Neural progenitor cell (in vitro differentiated cells): ENCODE results near the gene PRRT3. TPM values are rescaled to one million over a fixed set of nuclear protein-coding genes. Genes with fewer than 3 reads are reported as not detected.

Experiments used
- DNase-seq: peaks from one replicate; pipeline ENCODE4 v3.0.0-alpha.2; 2016; ENCODE audit warnings: low spot score
- H2AFZ ChIP-seq: fragments of 200-600 bp; sonication (generic); replicated peaks from 2 replicates; pipeline ENCODE4 v1.6.1; 2016; ENCODE audit warnings: antibody characterized with exemption
- H3F3A ChIP-seq: fragments of 200-600 bp; sonication (generic); 2 replicates; pipeline ENCODE4 v1.6.1; 2016; ENCODE audit warnings: antibody characterized with exemption, low read depth
- H3K27ac ChIP-seq: fragments of 200-600 bp; sonication (generic); 2 replicates; pipeline ENCODE4 v1.5.1; 2016; ENCODE audit warnings: mild to moderate bottlenecking
- H3K27me3 ChIP-seq: fragments of 200-600 bp; sonication (generic); 2 replicates; pipeline ENCODE4 v1.6.1; 2016; ENCODE audit warnings: mild to moderate bottlenecking, moderate library complexity
- H3K36me3 ChIP-seq: fragments of 200-600 bp; sonication (generic); 2 replicates; pipeline ENCODE4 v1.5.1; 2016
- H3K4me1 ChIP-seq: fragments of 200-600 bp; sonication (generic); 2 replicates; pipeline ENCODE4 v1.6.1; 2016; ENCODE audit warnings: mixed run types
- H3K4me2 ChIP-seq: fragments of 200-600 bp; sonication (generic); 2 replicates; pipeline ENCODE4 v1.6.1; 2016
- H3K4me3 ChIP-seq: fragments of 200-600 bp; sonication (generic); 2 replicates; pipeline ENCODE4 v1.5.1; 2016
- H3K79me2 ChIP-seq: fragments of 200-600 bp; sonication (generic); 2 replicates; pipeline ENCODE4 v1.6.1; 2016; ENCODE audit warnings: low read depth
- H3K9ac ChIP-seq: fragments of 200-600 bp; sonication (generic); 2 replicates; pipeline ENCODE4 v1.6.1; 2016
- H3K9me3 ChIP-seq: fragments of 200-600 bp; sonication (generic); 2 replicates; pipeline ENCODE4 v1.5.1; 2016; ENCODE audit warnings: low read depth
- H4K20me1 ChIP-seq: fragments of 200-600 bp; sonication (generic); 2 replicates; pipeline ENCODE4 v1.6.1; 2016; ENCODE audit warnings: low read depth
- H3K27ac Mint-ChIP-seq: 3 replicates; pipeline ENCODE4 v1.8.0; 2021; ENCODE audit warnings: mixed read lengths
- H3K27me3 Mint-ChIP-seq: 2 replicates; pipeline ENCODE4 v1.8.0; 2022; ENCODE audit warnings: low read depth, mild to moderate bottlenecking, inconsistent platforms, moderate library complexity, mixed read lengths; ENCODE audit not compliant: insufficient read depth
- H3K36me3 Mint-ChIP-seq: 3 replicates; pipeline ENCODE4 v1.8.0; 2021; ENCODE audit warnings: mixed read lengths
- H3K4me1 Mint-ChIP-seq: 3 replicates; pipeline ENCODE4 v1.8.0; 2021; ENCODE audit warnings: mixed read lengths
- H3K4me3 Mint-ChIP-seq: 3 replicates; pipeline ENCODE4 v1.8.0; 2021; ENCODE audit warnings: mild to moderate bottlenecking, moderate library complexity, mixed read lengths
- H3K9me3 Mint-ChIP-seq: 3 replicates; pipeline ENCODE4 v1.8.0; 2020; ENCODE audit warnings: mixed read lengths
- EZH2 ChIP-seq: fragments of 200-600 bp; sonication (generic); IDR thresholded peaks from 2 replicates; pipeline ENCODE4 v1.6.1; 2017; ENCODE audit warnings: antibody characterized with exemption, mild to moderate bottlenecking, moderate library complexity
- EZH2phosphoT487 ChIP-seq: fragments of 200-600 bp; sonication (generic); IDR thresholded peaks from 2 replicates; pipeline ENCODE4 v1.6.1; 2017; ENCODE audit warnings: antibody characterized with exemption
- total RNA-seq: library from RNA; depleted of rRNA; stranded (reverse); fragments of >200 nt; gene quantifications from 2 replicates; pipeline ENCODE4 v1.2.3, GENCODE V29; 2015; ENCODE audit warnings: low replicate concordance
- TF ChIP-seq, protein P1 (sequence below): fragments of 200-600 bp; sonication (generic); IDR thresholded peaks from 2 replicates; pipeline ENCODE4 v1.5.1; 2017; ENCODE audit warnings: antibody characterized with exemption, mild to moderate bottlenecking

The PRRT3 gene
- total RNA-seq, 1 donor from 2014 or later, result 2.6 TPM

DNA sequence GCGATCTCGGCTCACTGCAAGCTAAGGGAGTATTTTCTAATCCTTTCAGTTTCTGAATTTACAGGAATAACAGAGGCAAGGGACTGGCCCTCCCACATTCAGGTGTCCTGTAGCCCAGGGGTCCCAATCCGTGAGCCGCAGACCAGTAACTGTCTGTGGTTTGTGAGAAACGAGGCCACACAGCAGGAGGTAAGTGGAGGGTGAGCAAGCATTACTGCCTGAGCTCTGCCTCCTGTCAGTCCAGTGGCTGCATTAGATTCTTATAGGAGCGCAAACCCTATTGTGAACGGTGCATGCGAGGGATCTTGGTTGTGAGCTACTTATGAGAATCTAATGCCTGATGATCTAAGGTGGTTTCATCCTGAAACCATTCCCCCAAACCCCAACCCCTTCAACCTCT lies 40.3 kb downstream of the PRRT3 start:
- H3K4me1 Mint-ChIP-seq, result peaks cover 13% of the 10 kb centered on the region
- DNase-seq, result no peak
- no peak overlapping the region for H3K4me2 ChIP-seq
- no peak overlapping the region for H3K9ac ChIP-seq
- H4K20me1 ChIP-seq, result no peaks in the 10 kb centered on the region
- H3K36me3 ChIP-seq, result no peaks in the 10 kb centered on the region
- no peak for TF ChIP-seq EZH2phosphoT487
- TF ChIP-seq EZH2, result no peak
- TF ChIP-seq, protein P1, sequence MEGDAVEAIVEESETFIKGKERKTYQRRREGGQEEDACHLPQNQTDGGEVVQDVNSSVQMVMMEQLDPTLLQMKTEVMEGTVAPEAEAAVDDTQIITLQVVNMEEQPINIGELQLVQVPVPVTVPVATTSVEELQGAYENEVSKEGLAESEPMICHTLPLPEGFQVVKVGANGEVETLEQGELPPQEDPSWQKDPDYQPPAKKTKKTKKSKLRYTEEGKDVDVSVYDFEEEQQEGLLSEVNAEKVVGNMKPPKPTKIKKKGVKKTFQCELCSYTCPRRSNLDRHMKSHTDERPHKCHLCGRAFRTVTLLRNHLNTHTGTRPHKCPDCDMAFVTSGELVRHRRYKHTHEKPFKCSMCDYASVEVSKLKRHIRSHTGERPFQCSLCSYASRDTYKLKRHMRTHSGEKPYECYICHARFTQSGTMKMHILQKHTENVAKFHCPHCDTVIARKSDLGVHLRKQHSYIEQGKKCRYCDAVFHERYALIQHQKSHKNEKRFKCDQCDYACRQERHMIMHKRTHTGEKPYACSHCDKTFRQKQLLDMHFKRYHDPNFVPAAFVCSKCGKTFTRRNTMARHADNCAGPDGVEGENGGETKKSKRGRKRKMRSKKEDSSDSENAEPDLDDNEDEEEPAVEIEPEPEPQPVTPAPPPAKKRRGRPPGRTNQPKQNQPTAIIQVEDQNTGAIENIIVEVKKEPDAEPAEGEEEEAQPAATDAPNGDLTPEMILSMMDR, result no peak
- H3K36me3 Mint-ChIP-seq, result no peaks in the 10 kb centered on the region
- H3K4me3 Mint-ChIP-seq, result no peak overlapping the region
- H3K4me1 ChIP-seq, result peaks cover 16% of the 10 kb centered on the region
- peaks cover 5% of the 10 kb centered on the region for H3K27me3 Mint-ChIP-seq
- peaks cover 14% of the 10 kb centered on the region for H3F3A ChIP-seq
- H2AFZ ChIP-seq, result no peak overlapping the region
- H3K27ac Mint-ChIP-seq, result no peak overlapping the region
- H3K9me3 ChIP-seq, result no peaks in the 10 kb centered on the region
- no peaks in the 10 kb centered on the region for H3K79me2 ChIP-seq
- no peaks in the 10 kb centered on the region for H3K9me3 Mint-ChIP-seq
- no peak overlapping the region for H3K4me3 ChIP-seq
- peaks cover 30% of the 10 kb centered on the region for H3K27me3 ChIP-seq
- H3K27ac ChIP-seq, result no peak overlapping the region

DNA sequence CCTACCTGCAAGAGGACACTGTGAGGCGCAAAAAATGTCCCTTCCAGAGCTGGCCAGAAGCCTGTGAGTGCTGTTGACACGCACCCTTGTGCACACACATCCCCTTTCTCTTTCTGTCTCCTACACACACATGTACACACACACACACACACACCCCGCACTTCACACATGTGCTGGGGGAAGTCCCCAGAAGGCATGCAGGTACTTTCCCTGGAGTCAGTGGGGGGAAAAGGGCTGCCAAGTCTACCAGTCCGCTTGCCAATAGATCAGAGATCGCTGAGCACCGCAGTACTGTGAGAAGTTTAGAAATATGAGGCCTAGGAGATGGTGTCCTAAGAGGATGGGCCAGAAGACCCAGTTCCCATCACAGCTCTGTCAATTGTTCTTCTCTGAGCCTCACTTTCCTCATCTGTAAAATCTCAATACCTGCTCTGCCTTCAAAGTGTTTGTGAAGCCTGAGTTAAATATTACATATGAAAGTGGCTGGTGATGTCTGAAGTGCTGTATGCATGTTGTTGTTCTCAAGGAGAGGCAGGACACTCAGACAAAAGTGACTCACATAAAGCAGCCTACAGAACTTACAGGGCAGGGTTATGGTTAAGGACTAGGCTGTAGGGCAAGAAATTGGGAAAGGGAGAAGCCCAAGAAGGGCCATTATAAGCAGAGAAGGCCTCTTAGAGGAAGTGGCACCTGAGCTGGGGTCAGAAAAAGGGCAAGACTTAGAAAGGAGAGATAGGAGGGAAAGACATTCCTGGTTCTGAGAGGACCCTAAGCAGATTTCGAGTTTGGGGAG lies 42.8 kb downstream of the PRRT3 start:
- no peak overlapping the region for H2AFZ ChIP-seq
- peaks cover 5% of the 10 kb centered on the region for H3K27me3 ChIP-seq
- H3K36me3 Mint-ChIP-seq, result no peaks in the 10 kb centered on the region
- no peak overlapping the region for H3K4me2 ChIP-seq
- H3K36me3 ChIP-seq, result no peaks in the 10 kb centered on the region
- no peak overlapping the region for H3K9ac ChIP-seq
- no peak overlapping the region for H3K4me3 Mint-ChIP-seq
- peaks cover 3% of the 10 kb centered on the region for H3K4me1 Mint-ChIP-seq
- no peak for DNase-seq
- H3K27ac Mint-ChIP-seq, result no peak overlapping the region
- H3F3A ChIP-seq, result peaks cover 4% of the 10 kb centered on the region
- no peaks in the 10 kb centered on the region for H3K9me3 ChIP-seq
- no peaks in the 10 kb centered on the region for H4K20me1 ChIP-seq
- no peaks in the 10 kb centered on the region for H3K79me2 ChIP-seq
- no peaks in the 10 kb centered on the region for H3K9me3 Mint-ChIP-seq
- TF ChIP-seq EZH2, result no peak
- TF ChIP-seq, protein P1, result no peak
- no peak for TF ChIP-seq EZH2phosphoT487
- H3K27me3 Mint-ChIP-seq, result peaks cover 5% of the 10 kb centered on the region
- no peak overlapping the region for H3K27ac ChIP-seq
- no peak overlapping the region for H3K4me3 ChIP-seq
- no peaks in the 10 kb centered on the region for H3K4me1 ChIP-seq

DNA sequence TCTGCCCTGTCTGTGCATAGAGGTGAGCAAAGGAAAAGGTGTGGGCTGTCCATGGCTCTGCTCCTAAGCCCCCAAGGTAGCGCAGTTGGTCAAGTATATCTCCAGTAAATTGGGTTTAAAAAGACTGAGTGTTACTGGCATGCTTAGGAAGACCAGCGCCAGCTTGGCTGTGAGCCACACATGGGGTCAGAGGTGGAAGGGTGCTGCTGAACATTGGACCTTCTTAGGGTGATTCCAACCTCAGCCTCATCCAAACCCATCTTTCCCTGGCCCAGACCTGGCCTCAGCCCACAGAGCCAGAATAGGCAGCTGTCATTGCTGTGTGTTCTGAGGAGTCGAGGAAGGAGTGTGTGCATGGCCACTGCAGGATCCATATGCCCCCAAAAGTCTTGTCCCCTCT lies 43.9 kb downstream of the PRRT3 start:
- Mint-ChIP-seq H3K27ac (no peak overlapping the region), H3K27me3 (peaks cover 5% of the 10 kb centered on the region), H3K9me3 (no peaks in the 10 kb centered on the region), H3K4me3 (no peak overlapping the region), H3K4me1 (peaks cover 5% of the 10 kb centered on the region), H3K36me3 (no peaks in the 10 kb centered on the region)
- Histone ChIP-seq H3K4me3 (no peak overlapping the region), H3K9me3 (no peaks in the 10 kb centered on the region), H3K9ac (no peak overlapping the region), H2AFZ (no peak overlapping the region), H3K36me3 (no peaks in the 10 kb centered on the region), H3K27ac (no peak overlapping the region), H3K4me2 (no peak overlapping the region), H3F3A (no peaks in the 10 kb centered on the region), H3K4me1 (no peaks in the 10 kb centered on the region), H3K27me3 (no peaks in the 10 kb centered on the region), H3K79me2 (no peaks in the 10 kb centered on the region), H4K20me1 (no peaks in the 10 kb centered on the region)
- no peak for DNase-seq
- TF ChIP-seq, protein P1, result no peak
- TF ChIP-seq EZH2phosphoT487, result no peak
- TF ChIP-seq EZH2, result no peak
